ENCODE data around the gene ADH1A.

DNA sequence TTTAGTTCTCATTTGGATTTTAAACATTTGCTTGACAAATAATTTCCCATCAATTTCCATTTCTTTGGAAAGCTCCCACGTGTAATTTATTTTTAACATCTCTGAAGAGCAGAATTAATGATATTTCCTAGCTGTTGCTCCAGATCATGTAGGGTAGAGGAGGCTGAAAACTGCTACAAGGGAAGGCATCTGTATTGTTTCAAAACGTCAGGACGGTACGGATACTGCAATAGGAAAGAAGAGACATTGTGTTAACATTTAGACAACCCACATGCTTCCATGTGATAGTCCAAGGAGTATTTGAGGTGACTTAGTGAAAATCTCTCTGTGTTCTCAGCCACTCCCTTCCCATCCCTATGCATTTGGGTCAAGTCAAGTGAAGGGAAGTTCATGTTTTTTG is 45.8 kb upstream of the ADH1A start:
- TF ChIP-seq, protein P1, sequence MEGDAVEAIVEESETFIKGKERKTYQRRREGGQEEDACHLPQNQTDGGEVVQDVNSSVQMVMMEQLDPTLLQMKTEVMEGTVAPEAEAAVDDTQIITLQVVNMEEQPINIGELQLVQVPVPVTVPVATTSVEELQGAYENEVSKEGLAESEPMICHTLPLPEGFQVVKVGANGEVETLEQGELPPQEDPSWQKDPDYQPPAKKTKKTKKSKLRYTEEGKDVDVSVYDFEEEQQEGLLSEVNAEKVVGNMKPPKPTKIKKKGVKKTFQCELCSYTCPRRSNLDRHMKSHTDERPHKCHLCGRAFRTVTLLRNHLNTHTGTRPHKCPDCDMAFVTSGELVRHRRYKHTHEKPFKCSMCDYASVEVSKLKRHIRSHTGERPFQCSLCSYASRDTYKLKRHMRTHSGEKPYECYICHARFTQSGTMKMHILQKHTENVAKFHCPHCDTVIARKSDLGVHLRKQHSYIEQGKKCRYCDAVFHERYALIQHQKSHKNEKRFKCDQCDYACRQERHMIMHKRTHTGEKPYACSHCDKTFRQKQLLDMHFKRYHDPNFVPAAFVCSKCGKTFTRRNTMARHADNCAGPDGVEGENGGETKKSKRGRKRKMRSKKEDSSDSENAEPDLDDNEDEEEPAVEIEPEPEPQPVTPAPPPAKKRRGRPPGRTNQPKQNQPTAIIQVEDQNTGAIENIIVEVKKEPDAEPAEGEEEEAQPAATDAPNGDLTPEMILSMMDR (IDR thresholded peaks at IDR 0.05): no peak
- TF ChIP-seq EP300 (IDR thresholded peaks at IDR 0.05): no peak
